Activated CD8-positive, alpha-beta T cell treated with anti-CD3 and anti-CD28 coated beads for 36 hours (primary cell): ENCODE data around the gene EIF4EBP2. TPM values are rescaled to one million over a fixed set of nuclear protein-coding genes. Genes with fewer than 3 reads are reported as not detected.

Experiments used
- ATAC-seq: fragments of 200-7000 bp; cut with Tn5 transposase; one replicate; pipeline ENCODE4 v1.10.0; 2021; ENCODE audit warnings: mild to moderate bottlenecking, moderate library complexity
- CTCF ChIA-PET: fragments of 350-600 bp; sonication (Branson Sonifier 250); formaldehyde crosslinking; loops from one replicate; lab custom pipeline; 2021; ENCODE audit warnings: antibody characterized with exemption; lab: Charles Lee
- POLR2A ChIA-PET: fragments of 350-600 bp; sonication (Branson Sonifier 250); formaldehyde crosslinking; loops from one replicate; lab custom pipeline; 2021; ENCODE audit warnings: antibody characterized with exemption; lab: Charles Lee
- DNase-seq: peaks from one replicate; pipeline ENCODE4 v3.0.0-alpha.2; 2020
- H3K27ac Mint-ChIP-seq: one replicate; pipeline ENCODE4 v1.8.0; 2021; ENCODE audit warnings: mild to moderate bottlenecking, mixed read lengths
- H3K27me3 Mint-ChIP-seq: one replicate; pipeline ENCODE4 v1.8.0; 2021; ENCODE audit warnings: mixed read lengths
- H3K36me3 Mint-ChIP-seq: one replicate; pipeline ENCODE4 v1.8.0; 2021; ENCODE audit warnings: low read depth, mixed read lengths
- H3K4me1 Mint-ChIP-seq: one replicate; pipeline ENCODE4 v1.8.0; 2021; ENCODE audit warnings: low read depth, mixed read lengths
- H3K4me3 Mint-ChIP-seq: one replicate; pipeline ENCODE4 v1.8.0; 2021; ENCODE audit warnings: mild to moderate bottlenecking, moderate library complexity, mixed read lengths
- H3K9me3 Mint-ChIP-seq: one replicate; pipeline ENCODE4 v1.8.0; 2021; ENCODE audit warnings: mixed read lengths
- CTCF ChIP-seq: fragments of 200-600 bp; IDR thresholded peaks from one replicate; pipeline ENCODE4 v1.8.0; 2022; ENCODE audit warnings: antibody characterized with exemption, mild to moderate bottlenecking
- intact Hi-C: fragments of 100-400 bp; cut with micrococcal nuclease; formaldehyde crosslinking; loops from one replicate; pipeline ENCODE4 v1.10.0; 2022
- total RNA-seq, 2 experiments: library from RNA; stranded (reverse); gene quantifications; one replicate each; pipeline ENCODE4 v1.2.3, GENCODE V29; 2021

The EIF4EBP2 gene
- total RNA-seq, 2 experiments from 2014 or later, result 23.5 to 24.0 TPM

DNA sequence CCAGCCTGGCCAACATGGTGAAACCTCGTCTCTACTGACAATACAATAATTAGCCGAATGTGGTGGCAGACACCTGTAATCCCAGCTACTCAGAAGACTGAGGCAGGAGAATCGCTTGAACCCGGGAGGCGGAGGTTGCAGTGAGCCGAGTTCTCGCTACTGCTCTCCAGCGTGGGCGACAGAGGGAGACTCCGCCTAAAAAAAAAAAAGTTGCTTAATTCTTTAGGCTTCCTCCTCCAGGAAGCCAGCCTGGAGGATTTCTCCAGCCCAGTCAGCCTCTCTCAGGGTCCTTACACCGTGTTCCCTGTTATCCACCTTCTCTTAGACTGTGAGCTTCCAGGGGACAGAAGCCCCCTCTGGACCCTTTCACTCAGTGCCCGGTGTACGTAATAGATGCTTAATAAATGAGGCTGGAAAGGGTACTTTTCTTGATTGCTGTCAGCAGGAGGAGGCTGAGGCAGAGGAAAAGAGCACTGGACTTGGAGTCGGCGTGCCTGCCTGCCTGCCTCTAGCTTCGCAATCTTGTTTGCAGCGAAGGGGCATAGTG, 53.9 kb downstream of the EIF4EBP2 start:
- Mint-ChIP-seq H3K4me3 (no peak overlapping the region), H3K4me1 (peaks cover 4% of the 10 kb centered on the region), H3K36me3 (no peaks in the 10 kb centered on the region), H3K9me3 (no peaks in the 10 kb centered on the region), H3K27me3 (peaks cover 36% of the 10 kb centered on the region), H3K27ac (no peak overlapping the region)
- ChIA-PET POLR2A (no interaction called here), CTCF (no interaction called here)
- no peak for TF ChIP-seq CTCF
- intact Hi-C loops, result no loop called here
- DNase-seq (no peak), ATAC-seq (no peak)

DNA sequence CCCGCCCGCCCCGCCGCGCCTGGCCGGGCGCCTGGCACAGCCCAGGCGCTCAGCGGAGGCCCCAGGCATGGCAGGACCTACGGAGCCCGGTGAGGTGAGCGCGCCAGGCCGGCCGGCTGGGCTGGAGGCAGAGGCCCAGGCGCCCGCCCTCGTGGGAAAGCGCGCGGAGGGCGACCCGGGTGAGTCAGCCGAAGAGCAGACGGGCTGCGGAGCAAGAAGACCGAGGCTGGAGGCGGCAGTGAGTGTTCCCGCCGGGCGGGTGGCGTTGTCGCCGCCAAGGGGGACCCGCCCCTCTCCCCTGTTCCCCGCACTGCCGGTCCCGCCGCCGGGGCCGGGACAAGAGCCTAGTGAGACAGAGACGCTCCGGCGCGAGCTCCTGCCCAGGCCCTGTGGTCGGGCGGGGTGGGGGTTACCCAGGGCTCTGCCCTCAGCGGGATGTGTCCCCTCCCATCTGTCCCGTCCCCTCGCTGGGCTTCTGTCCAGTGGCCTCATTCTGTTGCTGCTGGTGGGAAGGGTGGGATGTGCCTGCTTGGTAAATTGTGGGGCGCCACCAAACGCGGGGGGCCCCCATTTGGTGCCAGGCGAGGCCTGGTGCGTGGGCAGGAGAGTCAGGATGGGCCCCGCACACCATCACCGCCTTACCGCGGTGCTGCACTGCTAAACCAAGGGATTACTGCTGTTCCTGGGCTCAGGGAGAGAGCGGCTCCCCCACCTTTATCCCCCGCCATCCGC, 54.5 kb downstream of the EIF4EBP2 start:
- no peaks in the 10 kb centered on the region for H3K36me3 Mint-ChIP-seq
- ATAC-seq (peak; percentile 78), DNase-seq (peak; percentile 72)
- CTCF ChIA-PET, result interaction anchor here (0.6 kb wide), 1 partner anchor 8 kb away, joined by 3 read pairs; no protein-coding TSS in a partner anchor
- H3K4me1 Mint-ChIP-seq, result peaks cover 4% of the 10 kb centered on the region
- H3K27ac Mint-ChIP-seq, result no peak overlapping the region
- H3K27me3 Mint-ChIP-seq, result peaks cover 36% of the 10 kb centered on the region
- peak overlapping the region; percentile 42 for H3K4me3 Mint-ChIP-seq
- TF ChIP-seq CTCF, result no peak
- intact Hi-C loops, result no loop called here
- no peaks in the 10 kb centered on the region for H3K9me3 Mint-ChIP-seq
- POLR2A ChIA-PET, result no interaction called here

DNA sequence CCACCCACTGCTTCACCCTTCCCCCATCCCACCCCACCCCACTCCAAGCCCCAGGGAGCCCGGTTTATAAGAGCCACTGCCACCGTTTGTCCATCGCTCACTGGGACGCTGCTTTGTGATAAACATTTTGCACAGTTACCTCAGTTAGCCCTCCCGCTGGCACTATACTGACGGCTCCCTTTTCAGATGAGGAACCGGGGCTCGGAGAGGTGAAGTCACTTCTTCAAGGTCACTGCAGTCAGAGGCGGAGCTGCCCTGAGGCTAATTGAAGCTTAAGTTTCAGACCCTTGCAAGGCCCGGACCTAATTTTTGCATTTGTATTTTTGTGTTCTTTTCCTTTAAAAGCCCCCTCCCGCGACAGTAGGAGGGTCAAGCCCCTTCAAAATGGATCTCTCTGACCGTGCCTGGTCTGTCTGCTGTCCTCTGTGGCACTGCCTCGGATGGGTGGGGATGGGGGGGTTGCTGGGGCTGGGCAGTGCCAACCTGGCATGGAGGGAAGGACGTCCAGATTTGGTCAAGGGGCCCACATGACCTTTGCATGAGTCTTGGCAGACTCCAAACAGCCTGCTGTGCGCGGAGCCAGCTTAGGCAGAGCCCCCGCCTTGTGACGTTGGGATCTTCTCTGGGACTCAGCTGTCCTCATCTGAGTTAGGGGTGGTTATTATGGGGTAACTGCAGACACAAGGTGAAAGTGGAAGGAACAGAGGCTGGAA, 55.3 kb downstream of the EIF4EBP2 start:
- Mint-ChIP-seq H3K4me3 (no peak overlapping the region), H3K27ac (no peak overlapping the region), H3K9me3 (no peaks in the 10 kb centered on the region), H3K27me3 (peaks cover 36% of the 10 kb centered on the region), H3K4me1 (peaks cover 4% of the 10 kb centered on the region), H3K36me3 (no peaks in the 10 kb centered on the region)
- DNase-seq, result no peak
- no peak for ATAC-seq
- ChIA-PET POLR2A (no interaction called here), CTCF (interaction anchor here (0.6 to 4.1 kb wide), 2 partner anchors 8 to 18 kb away, joined by 3 to 30 read pairs; partner anchors contain the start of gene PALD1)
- intact Hi-C loops, result no loop called here
- no peak for TF ChIP-seq CTCF

- ChIA-PET CTCF (interaction anchor here (1.0 to 4.1 kb wide), 6 partner anchors 15 to 81 kb away, joined by 3 to 30 read pairs (median 11); partner anchors contain the start of gene PALD1), POLR2A (no interaction called here)
- DNase-seq (no peak), ATAC-seq (no peak)
- H3K9me3 Mint-ChIP-seq, result no peaks in the 10 kb centered on the region
- intact Hi-C loops, result loop anchor here (5.0 kb wide), 1 partner anchor 82 kb away; no protein-coding TSS in a partner anchor
- no peak overlapping the region for H3K4me3 Mint-ChIP-seq
- H3K27me3 Mint-ChIP-seq, result peaks cover 36% of the 10 kb centered on the region
- TF ChIP-seq CTCF, result no peak
- H3K4me1 Mint-ChIP-seq, result peaks cover 4% of the 10 kb centered on the region
- no peaks in the 10 kb centered on the region for H3K36me3 Mint-ChIP-seq
- no peak overlapping the region for H3K27ac Mint-ChIP-seq
Measured at GRCh38 chr10:70459774-70460490, 56.0 kb downstream of the EIF4EBP2 start.
